ENCODE data around the gene PHF21A.
A peak's percentile ranks its signal among the peaks of the same experiment; 100 is the strongest.
"Not testable (repeated sequence)": the region's sequence is repeated elsewhere in the genome, so short reads cannot be mapped to it uniquely, and the experiment has no call there.

The PHF21A gene

DNA sequence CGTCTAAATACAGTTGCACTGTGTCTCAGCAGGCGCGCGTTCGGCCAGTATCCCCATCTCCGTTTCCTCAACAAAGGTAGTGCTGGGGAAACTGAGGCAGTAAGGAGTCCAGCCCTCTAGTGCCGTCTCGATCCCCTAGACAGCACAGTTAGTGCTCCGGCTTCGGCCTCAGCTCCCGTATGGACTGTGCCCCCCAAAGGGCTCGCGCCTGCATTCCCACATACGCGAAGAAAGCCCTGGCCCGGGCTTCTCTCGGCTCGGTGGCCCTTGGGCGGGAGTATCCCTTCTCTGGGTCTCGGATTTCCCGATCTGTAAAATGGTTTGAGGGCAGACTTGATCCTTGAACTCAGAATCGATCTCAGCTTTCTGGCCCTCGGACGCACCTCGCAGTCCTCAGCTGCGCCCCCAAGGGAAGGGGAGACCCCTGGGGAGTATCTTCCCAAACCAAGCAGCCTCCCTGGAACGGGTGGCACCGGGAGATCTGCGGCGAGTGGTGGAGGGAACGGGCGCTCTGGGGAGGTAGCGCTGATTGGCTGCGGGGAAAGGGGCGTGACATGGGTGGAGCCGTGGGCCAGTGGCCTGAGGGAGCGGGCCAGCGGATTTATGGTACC is 202.8 kb downstream of the PHF21A start:
- peak; percentile 80 to 88 for DNase-seq

DNA sequence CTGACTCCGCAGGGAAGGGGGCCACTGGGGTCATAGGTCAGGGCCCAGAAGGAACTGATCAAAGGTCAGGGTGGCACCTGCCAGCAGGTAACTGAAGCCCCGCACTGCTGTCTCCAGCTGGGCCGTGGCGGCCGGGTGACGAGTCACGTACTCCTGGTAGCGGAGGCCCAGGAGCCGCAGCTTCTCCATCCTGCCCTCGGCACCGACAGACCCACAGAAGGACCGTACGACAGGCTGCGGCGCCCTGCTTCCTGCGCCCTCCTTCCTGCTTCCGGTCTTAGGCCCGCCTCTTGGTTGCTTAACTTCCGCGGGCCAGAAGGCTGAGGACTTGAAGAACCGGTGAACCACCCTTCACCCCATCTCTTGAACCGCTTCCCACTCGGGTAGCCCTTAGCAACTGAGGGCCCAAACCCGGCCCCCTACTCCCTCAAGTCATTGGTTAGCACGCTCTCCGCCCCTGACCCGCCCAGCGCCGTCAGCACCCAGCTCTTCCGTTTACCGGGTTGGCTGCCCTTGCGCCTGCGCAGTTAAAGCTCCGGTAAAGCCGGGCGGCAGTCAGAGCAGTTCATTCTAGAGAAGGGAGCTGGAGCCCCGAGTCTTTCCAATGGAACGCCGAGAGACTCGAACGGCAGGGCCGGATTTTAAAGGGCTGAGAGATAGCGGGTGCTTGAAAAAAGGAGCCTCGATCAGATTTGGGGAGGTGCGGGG is 203.5 kb downstream of the PHF21A start, which contains the start of gene PEX16:
Gene PEX16, minus strand, starts transcription at position 255 of the 708 bp plus-strand sequence. Its CDS starts 66 bp downstream, at position 189.
- peak; percentile 99 for DNase-seq

DNA sequence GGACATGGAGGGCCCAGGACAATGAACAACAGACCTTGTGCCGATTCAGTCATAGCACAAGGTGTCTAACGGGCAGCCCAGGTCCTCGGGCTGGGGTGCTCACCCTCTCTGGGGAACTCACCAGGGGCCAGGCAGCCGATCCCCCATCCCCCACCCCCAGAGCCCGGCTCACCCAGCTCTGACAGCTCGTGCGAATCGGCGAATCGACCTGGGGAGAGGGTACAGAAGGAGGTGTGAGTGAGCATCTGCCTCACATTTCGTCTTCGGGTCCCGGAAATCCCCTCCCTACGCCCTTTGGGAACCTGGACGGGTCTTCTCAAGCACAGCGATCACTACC is 204.0 kb downstream of the PHF21A start:
- no peak for DNase-seq

DNA sequence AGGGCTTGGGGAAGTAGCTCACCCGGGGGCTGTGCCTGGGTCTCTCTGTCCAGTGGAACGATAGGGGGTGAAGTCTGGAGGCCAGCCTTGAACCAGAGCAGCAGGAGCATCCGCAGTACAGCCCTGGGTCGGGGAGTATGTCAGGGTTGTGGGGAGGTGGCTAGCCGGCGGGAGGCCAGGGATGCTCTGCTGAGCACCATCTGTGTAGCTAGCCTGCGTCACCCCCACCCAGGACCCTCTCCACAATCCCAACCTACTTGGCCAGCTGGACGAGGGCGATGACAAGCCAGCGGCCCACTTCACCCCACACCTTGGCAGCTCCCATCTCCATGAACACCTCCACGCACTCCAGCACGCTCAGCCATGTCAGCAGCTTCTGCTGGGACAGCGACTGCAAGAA is 205.8 kb downstream of the PHF21A start:
- DNase-seq = no peak

GRCh38 chr11:45913942-45914635 is 207.2 kb downstream of the PHF21A start:
- DNase-seq = no peak

DNA sequence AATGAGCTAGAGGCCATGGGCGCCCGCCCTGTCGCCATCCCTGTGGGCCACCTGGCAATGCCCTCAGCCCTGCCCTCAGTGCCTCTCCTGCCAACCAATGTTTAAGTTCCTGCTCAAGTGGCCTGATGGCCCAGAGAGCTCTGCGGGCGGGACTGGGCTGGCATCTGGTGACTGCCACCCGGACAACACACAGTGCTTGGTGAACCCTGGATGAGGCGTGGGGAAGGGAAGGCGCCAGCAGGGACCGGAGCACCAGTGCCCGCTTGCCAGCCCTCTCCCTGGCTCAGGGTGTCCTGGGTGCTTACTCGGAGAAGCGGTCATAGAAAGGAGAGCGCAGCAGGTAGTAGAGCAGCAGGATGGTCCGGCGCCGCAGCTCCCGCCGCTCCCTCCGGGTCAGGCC is 207.7 kb downstream of the PHF21A start:
- DNase-seq = no peak

DNA sequence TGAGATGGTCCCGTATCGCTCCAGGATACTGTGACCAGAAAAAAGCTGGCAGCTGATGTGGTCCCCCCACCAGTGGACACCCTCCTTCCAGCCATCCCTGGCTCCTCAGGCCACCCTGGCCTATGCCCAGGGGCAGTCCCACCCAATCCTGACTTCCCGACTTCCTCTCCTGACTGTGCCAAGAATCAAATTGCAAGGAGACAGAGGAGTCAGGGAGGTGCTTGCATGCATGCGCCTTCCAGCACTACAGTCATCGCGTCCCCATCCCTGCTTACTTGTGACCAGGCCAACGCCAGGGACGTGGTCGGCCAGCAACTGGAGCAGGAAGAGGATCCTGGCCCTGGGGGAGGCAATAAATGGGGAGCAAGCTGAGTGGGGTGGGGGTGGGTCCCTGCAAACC is 210.6 kb downstream of the PHF21A start:
- DNase-seq = no peak

DNA sequence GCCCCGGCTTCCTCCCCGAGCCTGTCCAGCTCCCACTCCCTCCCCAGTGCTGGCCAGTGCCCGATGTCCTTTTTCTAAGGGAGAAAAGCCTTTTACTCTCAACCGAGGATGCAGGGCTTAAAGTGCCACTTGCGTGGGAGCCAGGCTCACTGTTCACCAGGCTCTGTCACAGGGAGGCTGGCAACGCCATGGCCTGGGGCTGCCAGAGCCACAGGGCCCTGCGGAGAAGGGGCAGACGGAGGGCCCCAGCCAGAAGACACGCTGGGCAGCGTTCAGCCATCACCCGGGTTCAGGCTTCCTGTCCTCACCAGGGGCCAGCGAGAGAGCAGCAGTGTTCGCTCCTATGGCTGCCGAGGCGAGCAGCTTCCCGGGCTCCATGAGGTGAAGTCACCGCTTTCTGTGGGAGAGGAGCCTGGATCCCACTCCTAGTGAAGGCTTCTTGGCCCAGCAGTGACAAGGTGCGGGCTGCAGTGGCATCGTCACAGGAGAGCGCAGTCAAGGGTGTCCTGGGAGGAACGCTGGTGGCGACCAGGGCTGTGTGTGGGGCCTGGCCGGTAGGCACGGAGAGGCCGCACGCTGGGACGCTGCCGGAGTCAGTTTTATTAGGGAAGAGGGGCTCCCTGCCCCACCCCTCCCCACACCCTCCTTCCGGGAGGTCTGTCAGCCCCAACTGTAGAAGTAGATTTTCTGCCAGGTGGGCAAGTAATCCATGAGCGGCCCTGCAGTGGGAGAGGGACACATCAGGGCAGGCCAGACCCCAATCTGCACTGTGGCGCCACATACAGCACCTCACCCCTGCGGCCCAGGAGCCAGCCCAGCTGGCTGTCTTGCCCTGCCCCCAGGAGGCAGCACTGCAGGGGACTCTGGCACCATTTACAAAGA is 211.4 kb downstream of the PHF21A start:
- no peak for DNase-seq

- DNase-seq = no peak
Observed at GRCh38 chr11:45907911-45908370, 213.3 kb downstream of the PHF21A start.

GRCh38 chr11:45906965-45907611 is 214.2 kb downstream of the PHF21A start, which contains the start of gene FREY1:
FREY1 (minus strand) TSS chr11:45907271; CDS start chr11:45907245, 26 bp downstream.
- DNase-seq = no peak

DNA sequence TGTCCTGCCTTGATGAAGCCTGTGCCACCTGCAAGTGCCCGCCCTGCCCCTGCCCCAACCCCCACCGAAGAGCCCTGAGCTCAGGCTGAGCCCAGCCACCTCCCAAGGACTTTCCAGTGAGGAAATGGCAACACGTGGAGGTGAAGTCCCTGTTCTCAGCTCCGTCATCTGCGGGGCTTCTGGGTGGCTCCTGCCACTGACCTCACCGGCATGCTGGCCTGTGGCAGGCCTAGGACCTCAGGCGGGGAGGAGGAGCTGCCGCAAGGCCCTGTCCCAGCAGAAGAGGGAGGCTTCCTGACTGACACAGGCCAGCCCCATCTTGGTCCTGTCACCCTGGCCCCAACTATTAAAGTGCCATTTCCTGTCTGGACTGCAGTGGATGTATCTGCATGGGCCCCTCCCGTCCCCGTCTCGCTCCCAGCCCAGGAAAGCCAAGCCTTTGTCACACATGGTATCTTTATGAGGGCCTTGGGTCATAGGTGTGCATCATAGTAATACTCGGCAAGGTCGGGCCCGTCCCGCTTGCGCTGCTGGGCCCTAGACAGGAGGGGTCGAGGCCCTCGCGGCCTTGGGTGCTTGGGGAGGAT is 215.1 kb downstream of the PHF21A start:
- no peak for DNase-seq

- not testable (repeated sequence) for DNase-seq
Observed at GRCh38 chr11:45905576-45905975, 215.7 kb downstream of the PHF21A start.

- no peak for DNase-seq
Observed at GRCh38 chr11:45905095-45905494, 216.2 kb downstream of the PHF21A start.

DNA sequence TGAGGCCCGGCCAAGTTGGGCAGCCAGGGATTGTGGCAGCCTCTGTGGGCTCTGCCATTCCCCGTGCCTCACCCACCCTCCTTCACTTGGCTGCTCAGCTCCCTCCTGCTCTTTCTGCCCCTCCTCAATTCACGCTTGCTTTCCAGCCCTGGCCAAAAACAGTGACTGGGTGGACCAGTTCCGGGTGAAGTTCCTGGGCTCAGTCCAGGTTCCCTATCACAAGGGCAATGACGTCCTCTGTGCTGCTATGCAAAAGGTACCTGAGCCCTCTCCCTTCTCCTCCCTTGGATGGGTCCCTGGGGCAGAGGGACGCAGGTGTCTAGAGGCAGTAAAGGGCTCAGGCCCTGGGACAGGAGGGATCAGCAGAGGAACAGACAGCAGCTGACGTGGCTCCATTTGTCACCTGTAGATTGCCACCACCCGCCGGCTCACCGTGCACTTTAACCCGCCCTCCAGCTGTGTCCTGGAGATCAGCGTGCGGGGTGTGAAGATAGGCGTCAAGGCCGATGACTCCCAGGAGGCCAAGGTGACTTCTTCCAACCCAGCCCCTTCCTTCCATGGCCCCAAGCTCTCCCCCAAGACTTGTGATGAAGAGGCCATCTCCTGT is 216.8 kb downstream of the PHF21A start:
- DNase-seq = no peak

GRCh38 chr11:45902452-45903380 is 218.5 kb downstream of the PHF21A start:
- DNase-seq = no peak

- no peak for DNase-seq
Observed at GRCh38 chr11:45901626-45902025, 219.6 kb downstream of the PHF21A start.

- no peak for DNase-seq
Observed at GRCh38 chr11:45900916-45901617, 220.2 kb downstream of the PHF21A start.

- DNase-seq = not testable (repeated sequence)
Observed at GRCh38 chr11:45900175-45900800, 221.0 kb downstream of the PHF21A start.
